Left ventricle myocardium inferior (tissue), 1 donor: ENCODE data around the gene NFKB1. TPM values are rescaled to one million over a fixed set of nuclear protein-coding genes. Genes with fewer than 3 reads are reported as not detected.
"Not testable (repeated sequence)": the region's sequence is repeated elsewhere in the genome, so short reads cannot be mapped to it uniquely, and the experiment has no call there.

Experiments
- DNase-seq: peaks from one replicate; pipeline ENCODE4 v3.0.0-alpha.2; 2020
- H3K27ac ChIP-seq: fragments of 200-600 bp; replicated peaks from 2 replicates; pipeline ENCODE4 v1.8.0; 2021
- H3K27me3 ChIP-seq: fragments of 200-600 bp; 2 replicates; pipeline ENCODE4 v1.8.0; 2021; ENCODE audit warnings: low read depth
- H3K36me3 ChIP-seq: fragments of 200-600 bp; 2 replicates; pipeline ENCODE4 v1.8.0; 2021
- H3K4me1 ChIP-seq: fragments of 200-600 bp; 2 replicates; pipeline ENCODE4 v1.8.0; 2021
- H3K4me3 ChIP-seq: fragments of 200-600 bp; 2 replicates; pipeline ENCODE4 v1.8.0; 2021; ENCODE audit warnings: mild to moderate bottlenecking, moderate library complexity
- H3K9me3 ChIP-seq: fragments of 200-600 bp; replicated peaks from 2 replicates; pipeline ENCODE4 v1.8.0; 2021
- intact Hi-C: fragments of 100-400 bp; cut with micrococcal nuclease; formaldehyde crosslinking; loops from one replicate; pipeline ENCODE4 v1.11.0; 2022
- total RNA-seq: library from RNA; stranded (reverse); fragmentation: NEBNext Ultra II Directional; extraction: Animal tissue kit (Norgen Biotek cat#: 25700); gene quantifications from one replicate; pipeline ENCODE4 v1.2.1, GENCODE V29; 2021
- TF ChIP-seq, protein P1 (sequence below): fragments of 200-600 bp; IDR thresholded peaks from 2 replicates; pipeline ENCODE4 v1.8.0; 2021; ENCODE audit warnings: antibody characterized with exemption, mild to moderate bottlenecking, borderline replicate concordance
- donor health status: DM: no; HTN: yes; CAD: no; lungs with severe emphysema.

Gene NFKB1
- total RNA-seq, 1 donor from 2014 or later: 18.0 TPM

DNA sequence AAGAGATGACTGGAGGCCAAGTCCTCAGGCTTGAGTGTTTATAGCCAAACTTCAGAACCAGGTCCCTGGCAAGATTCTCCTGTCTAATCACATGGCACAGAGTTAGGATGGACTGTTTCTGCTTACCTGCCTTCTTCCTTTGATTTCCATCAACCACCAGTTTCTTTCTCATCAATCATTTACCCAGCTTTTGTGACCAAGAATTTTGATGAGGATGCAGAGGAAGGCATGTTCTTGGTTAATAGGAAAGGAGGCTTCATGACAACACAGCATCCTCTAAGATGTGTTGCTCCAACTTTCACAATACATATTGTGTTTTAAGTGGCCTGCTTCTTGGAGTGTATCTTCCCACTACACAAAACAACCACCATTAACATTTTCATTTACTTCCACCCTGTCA, 65.3 kb downstream of the NFKB1 start:
- H3K4me3 ChIP-seq: no peak overlapping the region
- no peak overlapping the region for H3K27ac ChIP-seq
- H3K4me1 ChIP-seq: peaks cover 28% of the 10 kb centered on the region
- no peak for DNase-seq
- peaks cover 5% of the 10 kb centered on the region for H3K9me3 ChIP-seq
- H3K27me3 ChIP-seq: no peaks in the 10 kb centered on the region
- TF ChIP-seq, protein P1, sequence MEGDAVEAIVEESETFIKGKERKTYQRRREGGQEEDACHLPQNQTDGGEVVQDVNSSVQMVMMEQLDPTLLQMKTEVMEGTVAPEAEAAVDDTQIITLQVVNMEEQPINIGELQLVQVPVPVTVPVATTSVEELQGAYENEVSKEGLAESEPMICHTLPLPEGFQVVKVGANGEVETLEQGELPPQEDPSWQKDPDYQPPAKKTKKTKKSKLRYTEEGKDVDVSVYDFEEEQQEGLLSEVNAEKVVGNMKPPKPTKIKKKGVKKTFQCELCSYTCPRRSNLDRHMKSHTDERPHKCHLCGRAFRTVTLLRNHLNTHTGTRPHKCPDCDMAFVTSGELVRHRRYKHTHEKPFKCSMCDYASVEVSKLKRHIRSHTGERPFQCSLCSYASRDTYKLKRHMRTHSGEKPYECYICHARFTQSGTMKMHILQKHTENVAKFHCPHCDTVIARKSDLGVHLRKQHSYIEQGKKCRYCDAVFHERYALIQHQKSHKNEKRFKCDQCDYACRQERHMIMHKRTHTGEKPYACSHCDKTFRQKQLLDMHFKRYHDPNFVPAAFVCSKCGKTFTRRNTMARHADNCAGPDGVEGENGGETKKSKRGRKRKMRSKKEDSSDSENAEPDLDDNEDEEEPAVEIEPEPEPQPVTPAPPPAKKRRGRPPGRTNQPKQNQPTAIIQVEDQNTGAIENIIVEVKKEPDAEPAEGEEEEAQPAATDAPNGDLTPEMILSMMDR: no peak
- intact Hi-C loops: no loop called here
- peaks cover 15% of the 10 kb centered on the region for H3K36me3 ChIP-seq

DNA sequence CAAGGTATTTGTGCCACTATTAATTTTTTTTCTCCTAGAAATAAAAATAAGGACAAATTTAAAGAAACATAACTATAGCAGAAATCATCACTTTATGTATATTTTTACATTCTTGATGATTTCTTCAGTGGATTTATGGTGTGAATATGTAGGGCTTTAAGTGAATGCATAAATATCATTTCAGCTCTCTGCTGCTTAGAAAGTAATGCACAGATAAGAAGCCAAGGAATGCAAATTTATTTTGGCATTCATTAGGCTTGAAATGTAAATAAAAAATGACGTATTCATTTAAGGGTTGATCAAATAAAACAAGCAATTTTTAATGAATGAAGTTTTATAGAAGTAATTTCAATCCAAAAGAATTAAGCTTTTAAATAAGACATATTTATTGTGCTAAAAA, 66.3 kb downstream of the NFKB1 start:
- H3K9me3 ChIP-seq: peaks cover 5% of the 10 kb centered on the region
- no peak overlapping the region for H3K4me3 ChIP-seq
- intact Hi-C loops: no loop called here
- H3K27me3 ChIP-seq: no peaks in the 10 kb centered on the region
- no peak for DNase-seq
- TF ChIP-seq, protein P1: no peak
- peaks cover 22% of the 10 kb centered on the region for H3K4me1 ChIP-seq
- H3K27ac ChIP-seq: no peak overlapping the region
- H3K36me3 ChIP-seq: peaks cover 15% of the 10 kb centered on the region

DNA sequence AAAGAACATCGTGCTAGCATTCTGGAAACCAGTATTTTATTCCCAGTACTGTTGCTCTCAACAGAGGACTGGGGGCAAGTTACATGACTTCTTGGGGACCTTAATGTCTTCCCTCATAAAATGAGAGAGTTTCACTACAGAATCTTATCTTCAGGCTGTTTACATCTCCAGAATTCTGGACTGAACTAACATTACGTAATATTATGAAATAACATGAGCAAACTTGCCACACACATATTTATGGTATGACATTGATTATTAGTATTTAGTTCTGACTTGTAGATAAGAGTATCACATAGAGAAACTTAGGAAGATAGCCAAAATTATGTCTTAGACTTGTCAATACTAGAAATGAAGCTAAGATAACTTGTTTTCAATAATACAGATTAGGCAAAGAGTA, 68.0 kb downstream of the NFKB1 start:
- TF ChIP-seq, protein P1: no peak
- Histone ChIP-seq H3K36me3 (peaks cover 15% of the 10 kb centered on the region), H3K4me3 (no peak overlapping the region), H3K4me1 (peaks cover 21% of the 10 kb centered on the region), H3K9me3 (peaks cover 5% of the 10 kb centered on the region), H3K27me3 (no peaks in the 10 kb centered on the region), H3K27ac (peak overlapping the region; percentile 17)
- DNase-seq: no peak
- intact Hi-C loops: no loop called here

- intact Hi-C loops, H3K27me3 ChIP-seq, H3K27ac ChIP-seq, H3K4me3 ChIP-seq, H3K9me3 ChIP-seq, DNase-seq: not testable (repeated sequence)
- peaks cover 15% of the 10 kb centered on the region for H3K36me3 ChIP-seq
- H3K4me1 ChIP-seq: peaks cover 16% of the 10 kb centered on the region
These were observed 69.1 kb downstream of the NFKB1 start for GRCh38 chr4:102570211-102570610.

DNA sequence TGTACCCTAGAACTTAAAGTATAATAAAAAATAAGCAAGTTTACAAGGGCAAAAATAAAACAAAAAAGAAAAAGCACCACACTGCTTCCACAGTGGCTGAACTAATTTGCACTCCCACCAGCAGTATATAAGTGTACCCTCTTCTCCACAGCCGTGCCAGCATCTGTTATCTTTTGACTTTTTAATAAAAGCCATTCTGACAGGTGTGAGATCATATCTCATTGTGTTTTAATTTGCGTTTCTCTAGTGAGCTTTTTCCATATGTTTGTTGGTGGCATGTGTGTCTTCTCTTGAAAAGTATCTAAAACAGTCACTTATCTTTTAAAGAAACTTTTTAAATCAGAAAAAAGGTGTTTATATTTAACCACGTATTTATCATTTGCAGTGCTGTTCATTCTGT, 71.3 kb downstream of the NFKB1 start:
- peaks cover 13% of the 10 kb centered on the region for H3K4me1 ChIP-seq
- DNase-seq: no peak
- H3K9me3 ChIP-seq: peaks cover 5% of the 10 kb centered on the region
- H3K27me3 ChIP-seq: no peaks in the 10 kb centered on the region
- H3K27ac ChIP-seq: no peak overlapping the region
- intact Hi-C loops: no loop called here
- no peak overlapping the region for H3K4me3 ChIP-seq
- TF ChIP-seq, protein P1: no peak
- peaks cover 16% of the 10 kb centered on the region for H3K36me3 ChIP-seq

- Histone ChIP-seq H3K27ac (no peak overlapping the region), H3K36me3 (peaks cover 33% of the 10 kb centered on the region)
These were observed 73.2 kb downstream of the NFKB1 start for GRCh38 chr4:102574317-102574716.

More at GRCh38 chr4:102574317-102574716, 73.2 kb downstream of the NFKB1 start:
- peaks cover 13% of the 10 kb centered on the region for H3K4me1 ChIP-seq
- DNase-seq: no peak
- H3K27me3 ChIP-seq: no peaks in the 10 kb centered on the region
- TF ChIP-seq, protein P1: no peak
- peaks cover 5% of the 10 kb centered on the region for H3K9me3 ChIP-seq
- intact Hi-C loops: no loop called here
- H3K4me3 ChIP-seq: no peak overlapping the region
